HUES64 (cell line): ENCODE data around the gene SNAP29.
"Not testable (repeated sequence)": the region's sequence is repeated elsewhere in the genome, so short reads cannot be mapped to it uniquely, and the experiment has no call there.

Experiments
- H3K27ac ChIP-seq: 2 replicates; pipeline ENCODE4 v1.7.0; 2013; ENCODE audit warnings: low read depth, low read length, inconsistent platforms
- H3K27me3 ChIP-seq: 2 replicates; pipeline ENCODE4 v1.6.1; 2013; ENCODE audit warnings: mild to moderate bottlenecking, low read length; ENCODE audit not compliant: insufficient read depth
- H3K36me3 ChIP-seq: 2 replicates; pipeline ENCODE4 v1.6.1; 2013; ENCODE audit warnings: mild to moderate bottlenecking, low read length; ENCODE audit not compliant: insufficient read depth
- H3K4me1 ChIP-seq: 2 replicates; pipeline ENCODE4 v1.6.1; 2013; ENCODE audit warnings: mild to moderate bottlenecking, low read length, moderate library complexity; ENCODE audit not compliant: insufficient read depth
- H3K4me3 ChIP-seq: 2 replicates; pipeline ENCODE4 v1.5.1; 2013; ENCODE audit warnings: mild to moderate bottlenecking, low read length, moderate library complexity
- H3K9ac ChIP-seq: 2 replicates; pipeline ENCODE4 v1.6.1; 2013; ENCODE audit warnings: mild to moderate bottlenecking, low read depth, low read length
- H3K9me3 ChIP-seq: 2 replicates; pipeline ENCODE4 v1.6.1; 2013; ENCODE audit warnings: low read depth, low read length; ENCODE audit not compliant: insufficient read depth
- WGBS: fragments of 150-250, 120-280 bp; methylation state at CpG from one replicate; pipeline ENCODE4 v1.1.7; 2013; ENCODE audit warnings: missing lambda C conversion rate; 5-methylcytosine and 5-hydroxymethylcytosine counted together

SNAP29 gene

GRCh38 chr22:20904980-20905355, 46.2 kb downstream of the SNAP29 start:
- Histone ChIP-seq H3K9ac (no peak overlapping the region), H3K36me3 (no peaks in the 10 kb centered on the region), H3K27ac (no peak overlapping the region), H3K27me3 (no peaks in the 10 kb centered on the region), H3K4me3 (no peak overlapping the region), H3K4me1 (no peaks in the 10 kb centered on the region), H3K9me3 (no peaks in the 10 kb centered on the region)
- 75% methylated on average over 2 of the region's 3 CpGs for WGBS

DNA sequence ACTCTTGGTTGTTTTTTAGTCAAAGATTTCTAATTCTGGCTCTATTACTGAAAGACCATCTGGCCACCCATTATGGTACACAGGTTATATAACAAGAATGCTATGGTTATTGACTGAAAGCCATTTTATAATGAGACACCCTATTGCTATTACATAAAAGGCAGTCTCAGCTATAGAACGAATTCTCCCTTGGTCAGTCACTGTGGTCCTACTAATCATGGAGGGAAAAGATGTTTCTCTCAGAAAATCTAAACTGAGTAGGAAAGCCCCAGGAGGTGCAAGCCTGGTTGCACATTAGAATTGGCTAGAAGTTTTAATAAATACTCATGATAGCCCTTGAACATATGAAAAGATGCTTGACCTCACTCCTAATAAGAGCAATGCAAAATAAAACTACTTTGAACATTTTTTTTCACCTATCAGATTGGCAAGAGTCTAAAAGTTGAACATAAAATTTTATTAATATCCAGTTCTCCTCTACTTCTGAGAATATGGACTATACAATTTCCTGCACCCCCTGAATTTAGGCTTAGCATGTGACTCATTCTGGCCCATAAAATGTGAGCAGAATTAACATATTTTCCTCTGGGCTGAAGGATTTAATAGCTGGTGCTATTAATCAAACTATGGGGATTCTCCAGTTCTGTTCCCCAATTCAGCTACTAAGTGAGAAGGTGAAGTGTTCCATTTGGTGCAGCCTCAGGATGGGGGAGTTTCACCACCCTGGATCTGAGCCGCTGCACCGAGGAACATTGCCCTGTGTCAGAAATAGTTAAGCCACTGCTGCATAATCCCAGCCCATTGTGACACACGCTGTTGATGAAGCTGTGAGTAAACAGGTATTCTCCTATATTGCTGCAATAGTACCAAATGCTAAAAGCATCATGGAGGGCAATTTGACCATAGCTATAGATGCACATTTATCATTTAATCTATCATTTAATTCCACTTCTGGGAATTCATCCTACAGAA, 46.9 kb downstream of the SNAP29 start:
- no peaks in the 10 kb centered on the region for H3K4me1 ChIP-seq
- H3K27ac ChIP-seq = no peak overlapping the region
- no peak overlapping the region for H3K9ac ChIP-seq
- H3K4me3 ChIP-seq = no peak overlapping the region
- H3K27me3 ChIP-seq = no peaks in the 10 kb centered on the region
- H3K36me3 ChIP-seq = no peaks in the 10 kb centered on the region
- WGBS = 69% methylated on average over 4 of the region's 4 CpGs
- H3K9me3 ChIP-seq = no peaks in the 10 kb centered on the region

- WGBS = no CpG with 5 or more reads among the region's 3 CpGs
- Histone ChIP-seq H3K27me3 (no peaks in the 10 kb centered on the region), H3K4me3 (no peak overlapping the region), H3K27ac (no peak overlapping the region), H3K36me3 (no peaks in the 10 kb centered on the region), H3K4me1 (no peaks in the 10 kb centered on the region), H3K9me3 (no peaks in the 10 kb centered on the region), H3K9ac (no peak overlapping the region)
Observed at GRCh38 chr22:20906387-20906767, 47.6 kb downstream of the SNAP29 start.

DNA sequence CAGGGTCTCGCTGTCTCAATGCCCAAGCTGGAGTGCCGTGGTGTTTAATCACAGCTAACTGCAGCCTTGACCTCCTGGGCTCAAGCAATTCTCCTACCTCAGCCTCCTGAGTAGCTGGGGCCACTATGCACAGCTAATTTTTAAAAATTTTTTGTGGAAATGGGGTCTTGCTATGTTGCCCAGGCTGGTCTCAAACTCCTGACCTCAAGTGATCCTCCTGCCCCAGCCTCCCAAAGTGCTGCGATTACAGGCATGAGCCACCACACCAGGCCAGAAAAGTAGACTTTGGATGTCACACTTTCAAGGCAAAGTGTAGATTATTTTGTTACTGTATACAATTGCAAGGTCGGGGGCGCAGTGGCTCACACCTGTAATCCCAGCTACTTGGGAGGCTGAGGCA, 49.9 kb downstream of the SNAP29 start:
- H3K27ac ChIP-seq, H3K9ac ChIP-seq, H3K9me3 ChIP-seq, H3K27me3 ChIP-seq, H3K4me3 ChIP-seq, H3K4me1 ChIP-seq, H3K36me3 ChIP-seq: not testable (repeated sequence)
- 94% methylated on average over 5 of the region's 5 CpGs for WGBS

- Histone ChIP-seq H3K27ac (no peak overlapping the region), H3K27me3 (no peaks in the 10 kb centered on the region), H3K9ac (no peak overlapping the region), H3K4me3 (no peak overlapping the region), H3K4me1 (no peaks in the 10 kb centered on the region), H3K9me3 (no peaks in the 10 kb centered on the region), H3K36me3 (no peaks in the 10 kb centered on the region)
- WGBS = 83% methylated on average over 5 of the region's 6 CpGs
Observed at GRCh38 chr22:20909543-20910303, 50.9 kb downstream of the SNAP29 start.

DNA sequence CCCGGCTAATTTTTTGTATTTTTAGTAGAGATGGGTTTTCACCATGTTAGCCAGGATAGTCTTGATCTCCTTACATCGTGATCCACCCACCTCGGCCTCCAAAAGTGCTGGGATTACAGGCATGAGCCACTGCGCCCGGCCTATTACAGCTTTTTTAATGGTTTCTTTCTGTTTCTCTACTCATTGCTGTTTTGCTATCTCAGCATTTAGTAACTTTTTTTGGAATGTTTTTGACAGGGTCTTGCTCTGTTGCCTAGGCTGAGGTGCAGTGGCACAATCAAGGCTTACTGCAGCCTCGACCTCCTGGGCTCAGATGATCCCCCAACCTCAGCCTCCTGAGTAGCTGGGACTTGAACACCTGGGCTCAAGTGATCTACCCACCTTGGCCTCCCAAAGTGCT, 53.7 kb downstream of the SNAP29 start:
- H3K36me3 ChIP-seq = no peaks in the 10 kb centered on the region
- no peaks in the 10 kb centered on the region for H3K27me3 ChIP-seq
- no peak overlapping the region for H3K9ac ChIP-seq
- no peaks in the 10 kb centered on the region for H3K9me3 ChIP-seq
- no peak overlapping the region for H3K4me3 ChIP-seq
- no peak overlapping the region for H3K27ac ChIP-seq
- H3K4me1 ChIP-seq = no peaks in the 10 kb centered on the region
- 97% methylated on average over 6 of the region's 6 CpGs for WGBS

GRCh38 chr22:20916916-20917810, 58.4 kb downstream of the SNAP29 start, which contains the start of gene CRKL:
CRKL (plus strand) TSS chr22:20917407; CDS start chr22:20917935, 528 bp downstream.
- peaks cover 8% of the 10 kb centered on the region for H3K4me1 ChIP-seq
- H3K9me3 ChIP-seq = no peaks in the 10 kb centered on the region
- WGBS = under 1% methylated on average over 92 of the region's 92 CpGs
- no peaks in the 10 kb centered on the region for H3K27me3 ChIP-seq
- H3K9ac ChIP-seq = peak within 1 kb of the TSS; percentile 99
- H3K27ac ChIP-seq = peak within 1 kb of the TSS; percentile 96
- peak within 1 kb of the TSS; percentile 100 for H3K4me3 ChIP-seq
- H3K36me3 ChIP-seq = peaks cover 3% of the 10 kb centered on the region; the same call in 1 of the 2 replicates

- Histone ChIP-seq H3K9ac (peak overlapping the region; percentile 99), H3K27me3 (no peaks in the 10 kb centered on the region), H3K27ac (0 out of 2 replicates have a peak overlapping the region, but pooled peaks have one; percentile 31), H3K4me1 (peaks cover 11% of the 10 kb centered on the region), H3K9me3 (no peaks in the 10 kb centered on the region), H3K4me3 (peak overlapping the region; percentile 100), H3K36me3 (peaks cover 3% of the 10 kb centered on the region; the same call in 1 of the 2 replicates)
- WGBS = 2% methylated on average over 17 of the region's 19 CpGs
Observed at GRCh38 chr22:20918663-20919218, 59.9 kb downstream of the SNAP29 start.

DNA sequence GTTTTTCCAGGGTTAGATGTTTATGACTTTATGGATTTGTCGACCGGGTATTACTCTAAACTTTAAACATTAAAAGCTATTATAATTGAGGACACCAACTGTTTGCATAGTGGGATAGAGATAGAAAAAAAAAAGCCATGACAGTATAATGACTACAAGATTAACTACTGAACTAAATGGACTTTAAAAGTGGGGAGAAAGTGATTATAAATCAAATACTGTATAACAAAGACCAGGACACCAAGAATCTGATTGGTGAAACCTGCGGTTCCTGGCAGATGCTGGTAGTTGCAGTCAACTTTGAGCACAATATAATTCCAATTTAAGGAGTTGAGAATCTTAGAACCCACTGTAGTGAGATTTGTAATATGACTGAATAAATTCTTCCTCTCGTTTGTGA, 60.9 kb downstream of the SNAP29 start:
- Histone ChIP-seq H3K4me3 (peak overlapping the region; percentile 100), H3K4me1 (peaks cover 19% of the 10 kb centered on the region), H3K27ac (no peak overlapping the region), H3K9ac (peak overlapping the region; percentile 99), H3K9me3 (no peaks in the 10 kb centered on the region), H3K27me3 (no peaks in the 10 kb centered on the region), H3K36me3 (peaks cover 5% of the 10 kb centered on the region; the same call in 1 of the 2 replicates)
- no CpG with 5 or more reads among the region's 4 CpGs for WGBS

GRCh38 chr22:20920881-20921203, 62.0 kb downstream of the SNAP29 start:
- Histone ChIP-seq H3K4me3 (peak overlapping the region; percentile 100), H3K9me3 (no peaks in the 10 kb centered on the region), H3K9ac (peak overlapping the region; percentile 4; the same call in 1 of the 2 replicates), H3K4me1 (peaks cover 28% of the 10 kb centered on the region), H3K27ac (no peak overlapping the region), H3K27me3 (no peaks in the 10 kb centered on the region), H3K36me3 (peaks cover 5% of the 10 kb centered on the region; the same call in 1 of the 2 replicates)
- WGBS = 78% methylated on average over 3 of the region's 3 CpGs
